Esophagus (tissue), 2 donors: ENCODE measurements around the gene CEMIP. TPM values are rescaled to one million over a fixed set of nuclear protein-coding genes. Genes with fewer than 3 reads are reported as not detected.

Experiments used
- H3K27ac ChIP-seq, 2 donors: one replicate each; pipeline ENCODE4 v1.5.1; 2013; ENCODE audit warnings: low read depth in 2 of 2, mild to moderate bottlenecking in 2 of 2, inconsistent platforms in 1 of 2, low read length in 1 of 2, moderate library complexity in 1 of 2
- H3K27me3 ChIP-seq, 2 donors: one replicate each; pipeline ENCODE4 v1.6.1; 2013; ENCODE audit warnings: low read length in 2 of 2, control low read depth in 1 of 2, mild to moderate bottlenecking in 1 of 2; ENCODE audit not compliant: insufficient read depth in 2 of 2, control insufficient read depth in 1 of 2
- H3K36me3 ChIP-seq, 2 donors: one replicate each; pipeline ENCODE4 v1.6.1; 2013; ENCODE audit warnings: low read length in 1 of 2; ENCODE audit not compliant: control insufficient read depth in 2 of 2, insufficient read depth in 2 of 2
- H3K4me1 ChIP-seq, 2 donors: one replicate each; pipeline ENCODE4 v1.6.1; 2013; ENCODE audit warnings: low read length in 1 of 2; ENCODE audit not compliant: control insufficient read depth in 2 of 2, insufficient read depth in 2 of 2
- H3K4me3 ChIP-seq, 2 donors: one replicate each; pipeline ENCODE4 v1.5.1; 2013; ENCODE audit warnings: low read length in 2 of 2, mild to moderate bottlenecking in 2 of 2, low read depth in 1 of 2, moderate library complexity in 1 of 2
- H3K9me3 ChIP-seq, 2 donors: one replicate each; pipeline ENCODE4 v1.6.1; 2013; ENCODE audit warnings: mild to moderate bottlenecking in 2 of 2, low read depth in 1 of 2, low read length in 1 of 2, moderate library complexity in 1 of 2; ENCODE audit not compliant: control insufficient read depth in 2 of 2, insufficient read depth in 1 of 2
- WGBS, 2 donors: extraction: QIAGEN DNeasy Blood & Tissue Kit; methylation state at CpG; one replicate each; pipeline ENCODE4 v1.1.7; 2013; 5-methylcytosine and 5-hydroxymethylcytosine counted together
- polyA plus RNA-seq, 2 donors: library from polyadenylated mRNA; stranded (reverse); fragments of 200-250 nt; gene quantifications; one replicate each; pipeline ENCODE4 v1.2.3, GENCODE V29; 2013
- donor health status: healthy with polysubstance abuse.
- donor health status: Bipolar disorder and iron deficiency.

The CEMIP gene
- polyA plus RNA-seq, 2 donors = 2.0 to 2.2 TPM

GRCh38 chr15:80978685-80979329 is 199.6 kb downstream of the CEMIP start:
- Histone ChIP-seq H3K27ac (no peak overlapping the region), H3K4me3 (no peak overlapping the region), H3K9me3 (no peaks in the 10 kb centered on the region), H3K36me3 (peaks cover 2 to 7% of the 10 kb centered on the region in 2 donors), H3K27me3 (no peaks in the 10 kb centered on the region), H3K4me1 (peaks cover 0 to 2% of the 10 kb centered on the region in 2 donors)
- 88 to 90% methylated on average over 7 of the region's 7 CpGs for WGBS, 2 donors

- Histone ChIP-seq H3K36me3 (peaks cover 2 to 7% of the 10 kb centered on the region in 2 donors), H3K4me3 (no peak overlapping the region), H3K4me1 (peaks cover 0 to 2% of the 10 kb centered on the region in 2 donors), H3K27me3 (no peaks in the 10 kb centered on the region), H3K27ac (no peak overlapping the region), H3K9me3 (no peaks in the 10 kb centered on the region)
- WGBS, 2 donors = 91% methylated on average over 8 of the region's 8 CpGs
Measured at GRCh38 chr15:80979538-80980200, 200.5 kb downstream of the CEMIP start.

- no peaks in the 10 kb centered on the region for H3K27me3 ChIP-seq
- peaks cover 2 to 4% of the 10 kb centered on the region in 2 donors for H3K36me3 ChIP-seq
- no peak overlapping the region for H3K4me3 ChIP-seq
- H3K9me3 ChIP-seq = no peaks in the 10 kb centered on the region
- WGBS, 2 donors = 92 to 93% methylated on average over 2 of the region's 2 CpGs
- no peak overlapping the region for H3K27ac ChIP-seq
- peaks cover 2 to 4% of the 10 kb centered on the region in 2 donors for H3K4me1 ChIP-seq
Measured at GRCh38 chr15:80982205-80982604, 203.0 kb downstream of the CEMIP start.

GRCh38 chr15:80982839-80983238 is 203.7 kb downstream of the CEMIP start:
- Histone ChIP-seq H3K4me3 (no peak overlapping the region), H3K36me3 (peaks cover 2 to 4% of the 10 kb centered on the region in 2 donors), H3K4me1 (peaks cover 2% of the 10 kb centered on the region in 2 donors), H3K9me3 (no peaks in the 10 kb centered on the region), H3K27me3 (no peaks in the 10 kb centered on the region), H3K27ac (no peak overlapping the region)
- 88 to 94% methylated on average over 5 of the region's 5 CpGs for WGBS, 2 donors

GRCh38 chr15:80984856-80985255 is 205.7 kb downstream of the CEMIP start:
- peaks cover 2 to 5% of the 10 kb centered on the region in 2 donors for H3K4me1 ChIP-seq

GRCh38 chr15:80985981-80986380 is 206.8 kb downstream of the CEMIP start:
- Histone ChIP-seq H3K4me3 (no peak overlapping the region), H3K4me1 (peaks cover 2 to 5% of the 10 kb centered on the region in 2 donors), H3K27ac (no peak overlapping the region), H3K36me3 (no peaks in the 10 kb centered on the region), H3K9me3 (no peaks in the 10 kb centered on the region), H3K27me3 (no peaks in the 10 kb centered on the region)
- WGBS, 2 donors = 92% methylated on average over 5 of the region's 5 CpGs

More at GRCh38 chr15:80984856-80985255, 205.7 kb downstream of the CEMIP start:
- H3K4me3 ChIP-seq = no peak overlapping the region
- 55 to 69% methylated on average over 9 of the region's 9 CpGs for WGBS, 2 donors
- no peaks in the 10 kb centered on the region for H3K27me3 ChIP-seq
- H3K36me3 ChIP-seq = peaks cover 0 to 2% of the 10 kb centered on the region in 2 donors
- H3K27ac ChIP-seq = peak overlapping the region in 1 of 2 donors; percentile 51
- H3K9me3 ChIP-seq = no peaks in the 10 kb centered on the region

- no peaks in the 10 kb centered on the region for H3K27me3 ChIP-seq
- 94% methylated on average over 1 of the region's 1 CpG for WGBS, 2 donors
- no peaks in the 10 kb centered on the region for H3K36me3 ChIP-seq
- H3K4me1 ChIP-seq = peaks cover 2 to 7% of the 10 kb centered on the region in 2 donors
- no peaks in the 10 kb centered on the region for H3K9me3 ChIP-seq
- no peak overlapping the region for H3K4me3 ChIP-seq
- no peak overlapping the region for H3K27ac ChIP-seq
Measured at GRCh38 chr15:80986487-80986886, 207.3 kb downstream of the CEMIP start.

GRCh38 chr15:80988148-80988796 is 209.1 kb downstream of the CEMIP start:
- H3K27me3 ChIP-seq = no peaks in the 10 kb centered on the region
- no peak overlapping the region for H3K27ac ChIP-seq
- peaks cover 2 to 7% of the 10 kb centered on the region in 2 donors for H3K4me1 ChIP-seq
- no peaks in the 10 kb centered on the region for H3K9me3 ChIP-seq
- peak overlapping the region; percentile 34 to 93 for H3K4me3 ChIP-seq
- no peaks in the 10 kb centered on the region for H3K36me3 ChIP-seq
- WGBS, 2 donors = 58 to 60% methylated on average over 8 of the region's 8 CpGs

- 0% methylated on average over 7 of the region's 7 CpGs for WGBS, 2 donors
- peaks cover 2 to 7% of the 10 kb centered on the region in 2 donors for H3K4me1 ChIP-seq
- peak overlapping the region; percentile 90 to 92 for H3K27ac ChIP-seq
- H3K36me3 ChIP-seq = no peaks in the 10 kb centered on the region
- H3K9me3 ChIP-seq = no peaks in the 10 kb centered on the region
- peak overlapping the region; percentile 93 to 96 for H3K4me3 ChIP-seq
- H3K27me3 ChIP-seq = no peaks in the 10 kb centered on the region
Measured at GRCh38 chr15:80989081-80989517, 209.9 kb downstream of the CEMIP start.
